Activated CD4-positive, CD25-positive, alpha-beta regulatory T cell treated with anti-CD3 and anti-CD28 coated beads, Interleukin-2, amount 50 U/mL, for 72 hours (primary cell): ENCODE data around the gene CAPN9.

Experiments used
- DNase-seq: peaks from one replicate; pipeline ENCODE4 v3.0.0; 2021

Gene CAPN9

DNA sequence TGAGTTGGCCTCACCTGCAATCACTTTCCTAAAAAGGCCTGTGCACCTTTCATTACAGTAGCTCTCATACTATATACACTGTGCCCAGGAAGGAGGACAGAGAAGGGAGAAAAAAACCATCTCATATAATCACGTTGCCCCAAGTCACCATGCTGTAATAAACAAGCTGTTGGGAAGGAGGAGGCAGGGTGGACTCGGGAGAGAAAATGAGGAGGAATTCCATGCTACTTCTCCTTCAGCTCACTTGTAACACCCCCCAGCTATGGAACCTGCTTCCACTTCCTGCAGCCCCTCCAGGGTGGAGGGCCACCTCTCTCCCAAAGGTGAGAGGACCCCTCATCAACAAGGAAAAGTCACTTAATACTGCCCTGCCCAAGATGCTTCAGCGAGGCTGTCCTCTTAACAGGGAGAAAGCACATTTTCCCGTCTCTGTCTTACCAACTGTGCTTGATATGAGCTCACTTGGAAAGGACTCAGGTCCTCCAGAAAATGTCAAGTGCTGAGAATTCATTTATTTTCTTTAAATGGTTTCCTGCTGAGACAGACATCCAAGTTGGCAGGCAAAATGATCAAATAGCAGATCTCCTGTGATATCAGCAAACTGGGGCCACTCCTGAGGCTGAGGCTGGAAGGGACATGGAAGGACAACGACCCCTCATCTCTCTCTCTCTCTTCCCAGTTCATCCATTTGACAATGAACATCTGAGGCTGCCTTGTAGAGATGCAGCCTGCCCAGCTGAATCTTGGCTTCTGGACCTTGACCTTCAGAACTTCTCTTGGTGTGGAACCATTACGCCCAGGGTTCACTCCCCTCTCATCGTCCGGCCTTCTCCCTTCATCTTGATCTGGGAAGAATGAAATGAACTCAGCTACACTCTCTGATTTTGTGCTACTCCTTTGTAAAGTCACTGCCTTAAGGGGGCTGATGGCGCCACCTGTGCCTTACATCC, 54.0 kb downstream of the CAPN9 start:
- no peak for DNase-seq

DNA sequence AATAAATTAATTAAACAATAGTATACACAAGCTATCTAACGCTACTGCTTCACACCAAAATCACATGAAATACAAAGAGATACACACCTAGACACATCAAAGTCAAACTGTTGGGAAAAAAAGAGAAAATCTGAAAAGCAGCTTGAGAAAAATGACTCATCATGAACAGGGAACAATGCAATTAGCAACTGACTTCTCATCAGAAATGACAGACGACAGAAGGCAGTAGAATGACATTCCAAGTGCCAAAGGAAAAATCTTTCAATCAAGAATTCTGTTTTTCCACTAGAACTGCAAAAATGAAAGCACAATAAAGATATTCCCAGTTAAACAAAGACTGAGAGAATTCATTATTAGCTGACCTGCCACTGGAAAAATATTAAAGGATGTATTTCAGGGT, 57.2 kb downstream of the CAPN9 start:
- no peak for DNase-seq

DNA sequence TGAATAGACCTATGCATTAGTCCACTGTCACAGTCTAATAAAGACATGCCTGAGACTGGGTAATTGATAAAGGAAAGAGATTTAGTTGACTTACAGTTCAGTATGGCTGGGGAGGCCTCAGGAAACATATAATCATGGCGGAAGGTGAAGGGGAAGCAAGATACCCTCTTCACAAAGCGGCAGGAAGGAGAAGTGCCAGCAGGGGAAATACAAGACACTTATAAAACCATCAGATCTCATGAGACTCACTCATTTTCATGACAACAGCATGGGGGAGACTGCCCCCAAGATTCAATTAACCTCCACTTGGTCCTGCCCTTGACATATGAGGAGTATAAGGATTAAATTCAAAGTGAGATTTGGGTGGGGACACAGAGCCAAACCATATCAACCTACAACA, 59.4 kb downstream of the CAPN9 start:
- no peak for DNase-seq

DNA sequence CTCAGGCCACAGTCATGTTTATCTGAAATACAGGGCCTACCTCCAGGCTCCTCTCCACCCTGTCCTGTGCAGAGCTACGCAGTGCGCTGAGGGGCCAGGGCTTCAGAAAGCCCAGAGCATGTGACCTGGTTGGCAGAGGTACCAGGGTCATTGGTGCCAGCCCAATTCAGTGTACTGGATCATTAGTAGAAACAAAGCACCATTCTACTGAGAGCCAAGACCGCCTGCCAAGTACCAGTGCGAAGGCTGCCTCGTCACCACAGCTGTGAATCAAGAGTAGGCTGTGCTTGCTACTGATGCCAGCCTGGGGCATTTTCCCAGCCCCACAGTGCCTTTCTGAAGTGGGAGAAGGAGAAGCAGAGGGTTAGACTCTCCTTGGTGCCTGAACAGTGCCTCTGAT, 59.8 kb downstream of the CAPN9 start:
- no peak for DNase-seq

DNA sequence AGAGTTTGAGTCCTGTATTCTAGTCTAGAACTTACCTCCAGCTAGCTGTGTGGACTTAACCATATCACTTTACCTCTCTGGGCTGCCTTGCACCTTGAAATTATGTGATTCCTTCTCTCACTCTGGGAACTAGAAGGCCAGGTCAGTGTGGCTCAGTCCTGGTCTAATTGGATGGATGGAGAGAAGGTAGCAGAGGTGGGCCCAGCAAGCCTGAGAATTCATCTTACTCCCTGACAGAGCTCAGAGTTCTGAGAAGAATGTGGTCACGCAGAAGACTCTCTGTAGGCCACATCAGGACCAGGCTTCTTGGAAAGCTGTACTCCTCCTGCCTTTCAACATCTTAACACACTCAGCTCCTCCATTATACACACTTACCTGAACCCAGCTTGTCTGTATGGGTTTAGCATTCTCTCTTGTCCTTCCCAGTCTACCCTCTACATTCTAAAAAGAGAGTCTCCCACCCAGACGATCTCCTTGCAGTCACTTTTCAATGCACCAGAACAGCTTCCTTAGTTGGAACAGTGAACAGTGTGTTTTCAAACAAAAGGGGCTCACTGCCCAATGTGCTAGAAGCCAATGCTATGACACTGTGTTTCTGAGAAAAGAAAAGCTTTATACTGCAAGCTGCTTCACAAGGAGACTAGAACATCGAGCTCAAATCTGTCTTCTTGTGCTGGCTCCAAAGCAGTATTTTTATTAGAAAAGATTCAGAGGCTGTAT, 60.5 kb downstream of the CAPN9 start:
- DNase-seq = no peak

DNA sequence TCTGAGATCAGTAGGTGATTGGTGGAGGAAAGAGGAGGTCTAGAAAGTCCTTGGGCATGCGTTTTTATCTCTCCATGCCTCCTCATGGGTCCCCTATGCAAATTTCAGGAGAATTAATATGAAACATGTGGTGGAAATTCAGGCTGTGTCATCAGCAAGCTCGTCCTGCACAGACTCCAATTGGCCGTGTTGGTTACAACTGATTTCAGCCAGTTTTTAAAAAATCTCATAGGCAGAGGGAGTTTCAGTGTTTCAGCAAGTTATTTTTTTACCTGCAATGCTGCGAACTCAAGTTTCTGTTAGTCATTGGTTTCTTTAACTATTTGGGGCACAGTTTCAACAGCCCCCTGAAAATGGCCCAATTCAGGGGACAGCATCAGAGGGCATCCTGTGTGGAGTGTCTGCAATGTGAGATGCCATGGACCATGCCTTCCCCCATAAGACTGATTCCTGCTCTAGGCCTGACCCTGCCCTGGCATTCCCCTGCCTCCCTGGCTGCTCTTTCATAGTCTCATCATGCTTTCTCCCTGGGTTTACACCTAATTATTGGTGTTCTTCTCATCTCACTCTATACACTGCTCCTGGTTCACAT, 61.2 kb downstream of the CAPN9 start:
- no peak for DNase-seq

DNA sequence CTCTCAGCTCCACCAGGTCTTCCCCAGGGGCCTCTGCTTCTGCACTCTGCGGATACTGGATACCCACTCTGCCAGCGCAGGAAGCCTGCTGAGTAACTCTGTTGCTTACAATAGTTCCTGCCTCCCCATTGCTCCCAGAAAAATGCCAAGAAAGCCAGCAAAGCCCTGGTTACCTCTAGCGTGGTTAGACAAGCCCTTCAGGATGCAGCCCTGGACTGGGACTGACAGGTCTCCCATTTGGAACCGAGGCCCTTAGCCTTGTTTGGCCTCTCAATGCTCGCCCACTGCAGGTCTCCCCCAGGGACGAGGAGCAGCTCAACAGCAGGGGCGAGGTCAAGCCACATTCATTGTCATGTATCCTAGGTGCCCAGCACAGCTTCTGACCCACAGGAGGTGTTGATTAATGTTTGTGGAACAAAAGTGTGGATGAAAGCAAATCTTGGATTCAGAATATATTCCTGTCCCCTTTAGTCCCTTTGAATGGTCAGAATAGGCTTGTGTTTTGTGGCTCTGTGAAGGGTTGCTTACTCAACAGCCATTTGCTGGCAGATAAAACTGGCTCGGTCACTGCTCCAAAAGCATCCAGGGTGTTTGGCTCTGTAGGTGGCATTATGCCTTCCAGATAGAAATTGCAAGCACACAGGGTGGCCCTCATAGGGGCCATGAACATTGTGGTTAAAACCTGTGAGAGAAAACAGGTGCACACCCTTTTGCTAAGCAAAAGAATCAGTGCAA, 62.2 kb downstream of the CAPN9 start:
- no peak for DNase-seq

DNA sequence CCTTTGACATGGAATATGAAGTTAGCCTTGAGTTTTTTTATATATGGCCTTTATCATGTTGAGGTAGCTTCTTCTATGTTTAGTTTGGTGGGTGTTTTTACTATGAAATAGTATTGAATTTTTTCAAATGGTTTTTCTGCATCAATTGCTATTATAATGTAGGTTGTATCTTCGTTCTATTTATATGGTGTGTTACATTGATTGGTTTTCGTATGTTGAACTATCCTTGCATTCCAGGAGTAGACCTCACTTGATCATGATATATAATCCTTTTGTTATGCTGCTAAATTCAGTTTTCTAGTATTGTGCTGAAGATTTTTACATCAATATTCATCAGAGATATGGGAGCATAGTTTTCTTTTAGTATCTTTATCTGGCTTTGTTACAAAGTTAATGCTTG, 65.4 kb downstream of the CAPN9 start:
- DNase-seq = no peak

DNA sequence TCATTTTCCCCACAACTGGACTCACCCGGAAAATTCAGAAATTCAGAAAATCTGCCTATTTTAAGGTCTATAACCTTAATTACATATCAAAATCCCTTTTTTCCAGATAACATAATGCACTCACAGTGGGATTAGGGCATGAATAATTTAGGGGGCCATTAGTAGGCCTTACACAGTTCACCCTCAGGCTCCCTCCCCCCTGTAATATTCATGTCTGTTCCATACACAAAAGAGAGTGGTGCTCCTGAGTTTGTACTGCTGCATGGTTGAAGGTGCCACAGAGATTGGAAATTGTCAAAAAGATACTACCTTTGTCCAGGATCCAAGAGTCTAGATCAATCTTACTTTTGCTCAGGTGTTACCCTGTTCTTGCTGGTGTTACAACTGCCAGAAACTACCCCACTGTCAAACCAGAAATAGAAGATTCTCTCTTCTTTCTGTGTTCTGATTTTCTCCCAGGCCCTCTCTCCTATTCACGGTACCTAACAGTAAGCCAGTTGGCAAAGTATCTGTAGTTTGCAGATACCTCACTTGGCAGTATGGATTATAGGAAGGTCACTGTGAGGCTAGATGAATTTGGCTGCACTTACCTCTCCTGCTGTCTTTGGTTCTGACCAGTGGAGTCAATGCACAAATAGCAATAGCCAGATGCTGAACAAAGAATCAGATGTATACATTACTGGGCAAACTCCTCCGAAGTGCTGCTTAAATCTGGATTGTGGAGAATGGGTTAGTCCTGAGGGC, 67.9 kb downstream of the CAPN9 start:
- no peak for DNase-seq

DNA sequence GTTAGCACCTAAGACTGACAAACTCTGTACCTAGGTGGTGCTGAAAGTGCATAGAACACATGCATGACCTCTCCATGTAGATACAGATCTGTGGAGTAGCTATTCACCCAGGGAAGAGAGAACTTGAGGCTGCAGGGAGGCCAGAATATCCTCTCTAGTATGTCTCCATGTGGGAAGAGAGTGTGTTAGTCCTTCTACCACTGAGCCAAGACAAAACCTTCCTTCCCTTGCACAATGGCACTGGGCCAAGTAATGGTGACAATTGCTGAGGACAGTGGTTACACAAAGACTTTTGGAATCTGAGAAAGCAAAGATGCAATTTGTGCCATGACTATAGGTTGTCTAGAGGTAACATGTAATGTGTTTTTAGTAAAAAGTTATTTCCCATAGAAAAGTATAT, 68.8 kb downstream of the CAPN9 start:
- DNase-seq = no peak

DNA sequence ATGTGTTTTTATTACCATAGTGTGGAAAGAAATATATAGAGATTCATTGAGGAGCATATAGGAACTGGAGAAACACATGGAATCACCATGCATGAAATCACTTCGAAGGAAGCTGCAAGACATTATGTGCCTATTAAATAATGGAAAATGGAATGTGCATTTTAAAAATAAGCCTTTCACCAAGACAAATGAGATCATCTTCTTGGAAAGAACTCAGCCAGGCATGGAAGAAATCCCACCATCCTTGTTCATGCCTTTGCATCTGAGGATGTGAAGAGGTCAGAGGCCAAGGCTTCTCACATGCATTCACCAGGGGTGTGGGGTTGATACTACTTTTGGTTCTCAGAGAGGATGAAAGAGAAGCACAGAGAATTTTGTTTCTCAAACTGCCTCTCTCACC, 71.2 kb downstream of the CAPN9 start:
- no peak for DNase-seq

DNA sequence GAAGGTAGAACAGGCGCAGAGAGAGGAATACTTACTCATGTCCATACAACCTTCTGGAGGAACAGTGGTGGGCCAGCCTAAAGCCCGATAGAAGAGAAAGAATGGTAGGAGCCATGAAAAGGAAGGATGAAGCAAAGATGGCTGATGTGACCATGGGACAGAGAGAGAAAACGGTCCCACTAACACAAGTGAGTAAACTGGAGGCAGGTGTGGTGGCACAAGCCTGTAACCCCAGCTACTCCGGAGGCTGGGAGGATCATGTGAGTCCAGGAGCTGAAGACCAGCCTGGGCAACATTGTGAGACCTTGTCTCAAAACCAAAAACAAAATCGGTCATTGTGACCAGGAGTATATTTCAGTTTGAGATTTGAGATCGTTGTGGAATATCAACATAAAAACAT, 71.7 kb downstream of the CAPN9 start:
- DNase-seq = no peak

DNA sequence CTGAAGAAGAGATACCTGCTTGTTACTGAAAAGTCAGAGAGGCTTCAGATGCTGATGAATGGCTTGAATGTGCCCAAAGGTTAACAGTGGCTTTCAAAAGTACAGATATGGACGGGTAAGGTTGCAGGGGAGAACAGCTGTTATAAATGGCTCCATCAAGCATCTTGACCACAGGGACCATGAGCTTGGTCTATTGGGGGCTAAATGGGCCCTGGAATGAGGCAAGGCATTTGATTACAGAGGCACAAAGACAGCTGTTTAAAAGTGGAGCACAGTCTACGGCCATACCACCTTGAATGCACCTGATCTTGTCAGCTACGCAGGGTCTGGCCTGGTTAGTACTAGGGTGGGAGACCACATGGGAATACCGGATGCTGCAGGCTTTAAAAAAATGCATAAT, 72.8 kb downstream of the CAPN9 start:
- no peak for DNase-seq

DNA sequence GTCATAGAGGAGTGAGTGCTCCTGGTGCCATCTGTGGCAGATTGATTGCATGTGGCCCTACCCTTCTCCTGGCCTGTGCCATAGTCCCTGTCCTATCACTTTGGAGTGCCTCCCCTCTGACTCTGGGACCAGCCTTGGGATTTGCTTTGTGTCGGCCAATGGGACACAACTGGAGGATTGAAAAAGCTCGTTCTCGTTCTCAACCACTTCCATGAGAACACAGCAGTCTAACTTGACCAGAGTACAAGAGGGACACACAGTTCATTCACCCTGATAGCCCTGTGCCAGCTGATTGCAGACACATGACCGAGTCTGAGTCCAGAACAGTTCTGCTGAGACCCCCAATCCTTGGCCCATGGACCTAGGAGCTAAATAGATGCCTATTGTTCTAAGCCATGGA, 73.4 kb downstream of the CAPN9 start:
- no peak for DNase-seq

DNA sequence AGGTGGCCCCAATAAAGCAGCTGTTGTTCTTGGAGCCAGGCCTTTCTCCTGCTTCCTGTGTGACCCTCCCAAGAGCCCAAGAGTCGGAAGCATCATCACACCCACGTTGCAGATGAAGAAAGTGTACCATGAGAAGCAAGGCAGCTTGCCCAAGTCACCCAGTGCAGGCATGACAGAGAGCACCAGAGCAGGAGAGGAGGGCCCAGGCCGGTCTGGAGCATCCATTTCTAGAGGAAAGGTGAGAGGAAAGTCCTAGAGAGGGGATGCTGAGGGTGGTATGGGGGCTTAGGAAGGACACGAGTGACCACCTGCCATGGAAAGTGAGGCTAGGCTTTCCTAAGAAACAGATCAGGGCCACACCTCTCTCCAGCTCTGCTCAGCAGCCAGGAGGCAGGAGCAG, 74.2 kb downstream of the CAPN9 start:
- DNase-seq = no peak

DNA sequence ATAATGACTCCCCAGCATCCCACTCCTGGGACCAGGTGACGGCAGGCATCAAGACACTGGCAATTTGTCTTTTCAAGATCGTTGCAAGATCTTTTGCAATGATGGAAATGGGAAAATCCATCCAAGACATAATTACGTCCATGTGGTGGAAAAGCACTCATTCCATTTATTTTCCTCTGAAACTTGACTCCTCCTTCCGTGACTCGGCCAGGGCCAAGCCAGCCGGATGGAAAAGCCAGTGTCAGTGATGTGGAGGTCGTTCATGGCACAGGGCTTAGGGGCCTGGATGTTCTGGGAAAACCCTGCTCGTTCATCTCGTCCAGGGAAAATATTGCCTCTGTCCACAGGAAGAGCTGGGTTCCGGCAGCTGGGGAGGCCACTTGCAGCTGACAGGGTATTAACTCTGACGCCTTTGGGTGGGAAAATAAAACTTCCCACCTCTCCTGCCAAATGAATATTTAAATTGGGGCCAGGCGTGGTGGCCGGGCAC, 74.9 kb downstream of the CAPN9 start:
- DNase-seq = no peak

DNA sequence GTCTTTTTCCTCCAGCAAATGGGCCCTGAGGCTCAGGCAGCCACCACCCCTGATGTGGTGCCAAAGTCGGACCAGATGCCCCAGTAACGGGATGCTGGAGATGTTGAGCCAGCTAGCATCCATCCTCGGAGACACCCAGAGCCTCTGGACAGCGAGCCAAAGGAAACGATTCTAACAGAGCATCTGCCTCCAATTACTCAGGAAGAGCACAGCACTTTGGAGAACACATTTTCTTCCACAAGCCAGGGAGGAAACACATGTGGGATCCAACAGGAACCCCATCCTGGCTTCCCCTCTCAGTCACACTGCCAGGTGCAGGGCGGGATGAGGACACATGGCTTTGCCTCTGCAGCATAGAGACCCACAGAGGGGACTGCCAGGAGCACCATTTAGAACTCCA, 76.2 kb downstream of the CAPN9 start:
- DNase-seq = no peak

DNA sequence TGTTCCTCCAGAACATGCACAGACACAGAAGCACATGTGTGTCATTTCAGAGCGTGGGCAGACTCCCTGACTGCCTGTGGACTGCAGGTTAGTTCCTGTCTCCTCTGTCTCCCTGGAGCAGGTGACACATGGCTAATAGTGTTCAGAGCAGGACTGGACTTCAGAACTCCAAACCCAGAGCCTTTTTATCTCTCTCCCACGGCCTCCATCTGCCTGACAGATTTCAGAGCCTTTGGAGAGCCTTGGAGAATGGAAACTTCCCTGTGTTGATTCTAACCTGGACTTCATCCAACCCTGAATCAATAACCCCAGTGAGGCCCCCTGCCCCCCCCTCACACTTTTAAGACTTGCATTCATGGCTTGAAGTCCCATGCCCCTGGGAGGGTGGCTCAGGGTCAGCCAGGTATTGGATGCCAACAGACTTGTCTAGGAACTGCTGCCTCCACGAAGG, 76.8 kb downstream of the CAPN9 start:
- no peak for DNase-seq

DNA sequence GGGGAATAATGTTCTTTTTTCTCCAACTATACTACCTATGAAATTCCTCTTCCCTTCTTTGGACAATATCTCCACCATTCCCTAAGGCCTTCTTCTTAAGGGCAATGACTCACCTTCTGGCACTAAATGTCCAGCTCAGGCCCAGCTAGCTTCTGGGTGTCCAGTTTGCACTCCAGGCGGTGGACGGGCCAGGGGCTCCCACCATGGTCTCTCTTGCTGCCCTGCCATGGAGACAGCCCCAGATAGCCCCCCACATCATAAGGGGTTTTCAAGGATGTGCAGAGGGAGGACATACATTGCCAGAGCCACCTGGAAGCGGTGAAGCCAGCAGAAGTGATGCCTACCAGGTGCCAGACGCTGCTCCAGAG, 77.3 kb downstream of the CAPN9 start:
- DNase-seq = no peak

DNA sequence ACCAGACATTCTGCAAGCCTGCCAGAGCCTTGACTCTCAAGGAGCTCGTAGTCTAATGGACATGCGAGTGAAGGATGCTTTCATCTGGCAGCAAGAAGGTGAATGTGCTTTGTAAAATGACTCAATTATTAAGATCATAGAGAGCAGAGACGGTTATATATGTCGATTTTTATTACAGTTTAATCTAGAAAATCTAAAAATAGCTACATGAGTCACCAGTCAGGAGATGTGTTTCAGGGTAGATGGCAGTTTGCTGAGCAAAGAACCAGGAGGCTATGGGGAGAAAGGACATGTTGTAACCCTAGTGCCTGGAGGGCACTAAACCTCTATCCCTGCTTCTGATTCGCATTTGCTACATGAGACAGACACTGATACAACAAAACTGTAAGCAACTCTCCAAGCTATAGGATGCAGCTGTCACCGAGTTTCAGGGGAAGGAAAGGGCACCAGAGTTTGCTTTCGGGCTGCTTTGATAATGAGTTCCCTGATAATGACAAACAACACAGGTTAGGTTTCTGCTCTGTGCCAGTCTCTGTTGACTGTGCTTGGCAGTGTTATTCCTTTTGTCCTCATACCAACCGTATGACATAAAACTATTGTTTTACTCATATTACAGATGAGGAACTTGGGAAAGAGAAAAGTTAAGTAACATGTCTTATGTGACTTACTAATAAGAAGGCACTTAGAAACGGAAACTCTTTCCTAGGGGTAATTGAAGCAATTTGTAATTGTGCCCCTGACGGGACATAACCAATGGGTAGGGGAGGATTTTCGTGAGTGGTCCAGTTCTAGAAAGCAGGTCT, 77.9 kb downstream of the CAPN9 start:
- DNase-seq = no peak

DNA sequence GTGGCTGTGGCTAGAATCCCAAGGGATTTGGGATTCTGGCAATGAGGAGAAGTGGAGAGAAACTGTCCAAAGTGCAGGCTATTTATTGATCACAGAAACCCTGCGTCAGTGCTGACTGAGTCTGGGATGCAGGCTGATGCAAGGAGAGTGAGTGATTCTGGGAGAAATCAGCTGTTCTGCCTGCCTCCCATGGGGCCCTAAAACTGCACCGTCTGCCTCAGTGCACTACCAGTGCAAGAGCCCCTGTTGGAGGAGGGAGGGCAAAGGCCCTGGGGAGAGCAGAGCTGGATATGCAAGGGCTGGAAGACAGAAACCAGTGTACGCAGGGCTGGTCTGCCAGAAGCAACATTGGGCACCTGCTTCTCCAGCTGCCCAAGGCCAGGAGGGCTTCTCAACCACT, 78.6 kb downstream of the CAPN9 start:
- no peak for DNase-seq
